Stimulated activated CD8-positive, alpha-beta memory T cell treated with anti-CD3 and anti-CD28 coated beads, Interleukin-2, amount 100 ng/mL, for 48 hours (primary cell): Measurements from ENCODE around the gene SDHAF1.

Experiments
- DNase-seq, 2 donors: peaks; one replicate each; pipeline ENCODE4 v3.0.0-alpha.2; 2020; ENCODE audit warnings: low read depth in 2 of 2

SDHAF1 gene

DNA sequence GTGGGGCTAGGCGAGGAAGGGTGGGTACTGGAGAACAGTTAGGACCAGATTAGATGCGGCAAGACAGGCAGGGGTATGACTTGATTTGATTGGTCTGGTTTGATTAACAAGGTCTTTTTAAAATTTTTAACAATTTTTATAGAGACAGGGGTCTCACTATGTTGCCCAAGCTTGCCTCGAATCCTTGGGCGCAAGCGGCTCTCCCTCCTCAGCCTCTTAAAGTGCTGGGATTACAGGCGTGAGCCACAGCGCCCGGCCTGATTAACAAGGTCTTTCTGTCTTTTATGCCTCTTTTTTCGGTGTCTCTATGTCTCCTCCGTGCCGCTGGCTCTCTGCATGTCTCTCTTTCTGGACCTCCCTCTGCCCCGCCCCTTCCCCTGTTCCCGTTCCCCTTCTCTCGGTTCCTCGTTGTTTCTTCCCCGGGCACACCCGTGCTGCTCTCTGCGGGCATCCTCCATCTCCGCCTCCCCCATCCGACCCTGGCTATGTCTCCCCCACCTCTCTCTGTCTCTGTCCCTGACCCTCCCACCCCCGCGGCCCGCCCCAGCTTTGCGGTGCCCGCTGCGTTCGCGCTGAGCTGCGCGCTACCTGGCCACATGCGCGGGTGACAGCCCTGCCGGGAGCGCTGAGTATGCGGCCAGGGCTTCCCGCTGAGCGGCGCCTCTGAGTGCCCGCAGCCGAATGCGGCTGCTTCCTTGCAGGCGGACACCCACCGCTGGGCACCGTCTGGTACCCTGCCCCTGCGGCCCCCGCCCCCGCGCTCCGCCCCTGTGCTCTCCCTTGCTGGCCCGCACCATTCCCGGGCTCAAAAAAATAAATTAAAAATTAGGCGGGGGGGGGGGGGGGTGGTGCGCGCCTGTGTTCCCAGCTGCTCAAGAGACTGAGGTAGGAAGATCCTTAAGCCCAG, 8.1 kb upstream of the SDHAF1 start:
- DNase-seq = peak in 1 of 2 donors; percentile 3

- no peak for DNase-seq
These were observed 7.5 kb upstream of the SDHAF1 start for GRCh38 chr19:35987571-35987896.

DNA sequence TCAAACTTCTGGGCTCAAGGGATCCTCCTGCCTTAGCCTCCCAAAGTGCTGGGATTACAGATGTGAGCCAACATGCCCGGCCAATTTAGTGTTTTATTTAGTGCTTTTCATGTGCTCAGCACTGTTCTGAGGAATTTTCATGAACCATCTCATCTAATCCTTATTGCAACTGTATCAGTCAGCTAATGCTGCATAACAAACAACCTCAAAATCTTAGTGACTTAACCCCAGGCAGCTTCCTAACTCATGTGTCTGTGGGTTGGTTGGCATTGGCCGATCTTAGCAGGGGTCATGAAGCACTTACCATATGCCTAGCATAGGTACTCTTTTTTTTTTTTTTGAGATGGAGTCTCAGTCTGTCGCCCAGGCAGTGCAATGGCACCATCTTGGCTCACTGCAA, 6.2 kb upstream of the SDHAF1 start:
- no peak for DNase-seq

DNA sequence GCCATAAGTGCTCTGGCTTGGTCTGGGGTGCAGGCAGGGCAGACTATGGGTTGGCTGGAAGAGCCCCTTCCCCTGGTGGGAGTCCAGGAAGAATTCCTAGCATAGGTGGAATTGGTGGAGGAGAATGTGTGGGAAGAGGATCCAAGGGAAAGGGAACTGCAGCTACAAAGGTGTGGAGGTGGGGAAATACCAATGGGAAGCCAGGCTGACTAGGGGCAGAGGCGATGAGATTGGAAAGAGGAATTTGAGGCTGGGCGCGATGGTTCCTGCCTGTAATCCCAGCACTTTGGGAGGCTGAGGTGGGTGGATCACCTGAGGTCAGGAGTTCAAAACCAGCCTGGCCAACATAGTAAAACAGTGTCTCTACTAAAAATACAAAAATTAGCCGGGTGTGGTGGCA, 4.8 kb upstream of the SDHAF1 start:
- DNase-seq = no peak

- no peak for DNase-seq
These were observed 3.9 kb upstream of the SDHAF1 start for GRCh38 chr19:35990771-35991730.

DNA sequence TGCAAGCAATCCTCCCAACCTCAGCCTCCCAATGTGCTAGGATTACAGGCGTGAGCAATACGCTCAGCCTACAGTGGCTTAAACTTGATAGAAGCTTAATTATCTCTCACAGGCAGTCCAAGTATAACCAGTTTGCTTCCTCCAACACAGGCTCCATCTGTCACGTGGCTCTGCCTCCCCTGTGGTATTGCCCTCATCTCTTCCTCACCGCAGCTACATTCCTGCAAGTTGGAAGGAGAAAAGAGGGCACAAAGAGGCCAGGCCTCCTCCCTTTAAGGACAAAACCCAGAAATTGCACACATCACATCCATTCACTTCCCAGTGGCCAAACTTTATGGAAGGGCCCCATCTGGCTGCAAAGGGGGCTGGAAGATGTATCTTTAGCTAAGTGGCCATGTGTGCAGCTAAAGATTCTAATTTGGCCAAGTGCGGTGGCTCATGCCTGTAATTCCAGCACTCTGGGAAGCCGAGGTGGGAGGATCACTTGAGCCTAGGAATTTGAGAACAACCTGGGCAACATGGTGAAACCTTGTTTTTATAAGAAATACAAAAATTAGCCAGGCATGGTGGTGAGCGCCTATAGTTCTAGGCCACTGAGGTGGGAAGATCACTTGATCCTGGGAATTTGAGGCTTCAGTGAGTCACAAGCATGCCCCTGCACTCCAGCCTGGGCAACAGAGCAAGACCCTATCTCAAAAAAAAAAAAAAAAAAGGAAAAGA, 3.1 kb upstream of the SDHAF1 start:
- no peak for DNase-seq

DNA sequence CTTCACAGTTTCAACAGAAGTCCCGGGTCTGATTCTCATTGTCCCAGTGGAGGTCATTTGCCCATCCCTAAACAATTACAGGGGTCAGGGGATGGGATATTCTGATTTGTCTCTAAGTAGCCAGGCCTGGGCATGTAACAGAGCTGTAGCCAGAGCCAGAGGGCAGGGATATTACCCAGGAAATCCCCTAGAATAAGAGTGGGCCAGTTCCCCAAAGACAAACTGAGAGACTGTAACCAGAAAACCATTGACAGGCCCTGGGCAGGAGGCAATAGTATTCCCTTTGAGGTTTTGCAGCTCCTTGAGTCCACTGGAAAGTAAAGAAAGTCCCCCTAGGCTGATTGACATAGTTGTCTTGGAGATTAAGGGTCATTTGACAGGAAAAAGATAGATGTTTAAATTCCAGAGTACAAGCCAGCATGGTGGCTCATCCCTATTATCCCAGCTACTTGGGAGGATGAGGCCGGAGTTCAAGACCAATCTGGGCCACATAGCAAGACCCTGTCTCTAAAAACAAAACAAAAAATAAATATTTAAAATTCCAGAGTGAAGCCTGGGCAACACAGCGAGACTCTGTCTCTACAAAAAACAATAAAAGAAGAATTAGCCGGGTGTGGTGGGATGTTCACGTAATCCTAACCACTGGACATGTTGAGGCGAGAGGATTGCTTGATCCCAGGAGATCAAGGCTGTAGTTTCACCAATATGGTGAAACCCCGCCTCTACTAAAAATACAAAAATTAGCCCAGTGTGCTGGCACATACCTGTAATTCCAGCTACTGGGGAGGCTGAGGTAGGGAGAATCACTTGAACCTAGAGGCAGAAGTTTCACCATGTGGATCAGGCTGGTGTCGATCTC, 1.9 kb upstream of the SDHAF1 start:
- DNase-seq = no peak

DNA sequence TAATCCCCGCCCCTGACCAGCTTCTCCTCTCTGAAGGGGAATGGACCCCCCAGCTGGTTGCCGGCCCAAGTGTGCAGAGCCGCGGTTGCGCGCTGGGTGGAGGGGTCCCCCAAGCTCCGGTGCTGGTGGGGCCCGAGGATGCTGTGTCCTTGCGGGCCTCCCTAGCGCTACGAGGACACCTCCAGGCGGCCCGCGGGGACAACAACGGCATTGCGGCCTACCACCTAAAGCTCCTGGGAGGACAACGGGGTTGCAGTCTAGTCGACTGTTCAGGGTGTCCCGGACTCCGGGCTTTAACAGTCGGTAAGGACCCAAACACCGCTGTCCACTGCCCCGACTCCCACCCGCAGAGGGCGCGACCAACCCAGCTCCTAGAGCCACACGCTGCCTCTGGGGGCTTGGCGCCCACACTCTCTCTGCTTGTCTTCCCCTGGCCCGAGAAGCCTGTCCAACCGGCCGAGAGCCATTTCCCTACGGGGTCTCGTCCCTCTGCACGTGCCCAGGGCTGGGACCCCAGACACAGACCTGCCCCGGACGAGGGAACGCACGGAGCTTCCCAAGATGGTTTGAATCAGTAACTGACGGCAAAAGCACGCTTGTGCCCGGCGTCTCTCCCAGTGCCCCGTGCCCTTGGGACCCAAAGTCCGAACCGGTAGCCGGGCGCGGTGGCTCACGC, 927 bp upstream of the SDHAF1 start:
- DNase-seq = no peak

GRCh38 chr19:35996777-35997176, 1.8 kb downstream of the SDHAF1 start:
- DNase-seq = no peak

- no peak for DNase-seq
These were observed 6.6 kb downstream of the SDHAF1 start for GRCh38 chr19:36001605-36002004.

DNA sequence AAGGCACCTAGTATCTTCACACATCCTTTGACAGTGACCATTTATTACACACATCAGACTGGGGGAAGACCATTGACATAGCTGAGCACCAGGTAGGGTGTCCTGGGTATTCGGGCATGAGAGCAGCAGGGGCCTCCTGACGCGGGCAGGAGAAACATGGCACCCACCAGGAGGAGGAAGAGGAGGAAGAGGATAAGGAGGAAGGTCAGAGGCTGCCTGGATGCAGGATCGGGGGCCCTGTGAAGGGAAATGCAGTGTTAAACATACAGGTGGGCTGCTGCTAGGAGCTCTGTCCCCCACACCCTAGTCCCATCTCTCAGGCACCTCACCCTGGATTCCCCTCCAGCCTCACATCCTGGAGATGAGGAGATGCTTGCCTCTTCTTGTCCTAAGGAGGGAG, 8.3 kb downstream of the SDHAF1 start:
- no peak for DNase-seq

GRCh38 chr19:36006955-36007354, 12.0 kb downstream of the SDHAF1 start:
- no peak for DNase-seq

GRCh38 chr19:36008336-36008978, 13.5 kb downstream of the SDHAF1 start, which contains the start of gene SYNE4:
Gene SYNE4, minus strand, starts transcription at chr19:36008813. Its CDS starts 132 bp downstream, at chr19:36008681.
- no peak for DNase-seq

- DNase-seq = peak; percentile 42
These were observed 14.2 kb downstream of the SDHAF1 start for GRCh38 chr19:36009220-36009619.

DNA sequence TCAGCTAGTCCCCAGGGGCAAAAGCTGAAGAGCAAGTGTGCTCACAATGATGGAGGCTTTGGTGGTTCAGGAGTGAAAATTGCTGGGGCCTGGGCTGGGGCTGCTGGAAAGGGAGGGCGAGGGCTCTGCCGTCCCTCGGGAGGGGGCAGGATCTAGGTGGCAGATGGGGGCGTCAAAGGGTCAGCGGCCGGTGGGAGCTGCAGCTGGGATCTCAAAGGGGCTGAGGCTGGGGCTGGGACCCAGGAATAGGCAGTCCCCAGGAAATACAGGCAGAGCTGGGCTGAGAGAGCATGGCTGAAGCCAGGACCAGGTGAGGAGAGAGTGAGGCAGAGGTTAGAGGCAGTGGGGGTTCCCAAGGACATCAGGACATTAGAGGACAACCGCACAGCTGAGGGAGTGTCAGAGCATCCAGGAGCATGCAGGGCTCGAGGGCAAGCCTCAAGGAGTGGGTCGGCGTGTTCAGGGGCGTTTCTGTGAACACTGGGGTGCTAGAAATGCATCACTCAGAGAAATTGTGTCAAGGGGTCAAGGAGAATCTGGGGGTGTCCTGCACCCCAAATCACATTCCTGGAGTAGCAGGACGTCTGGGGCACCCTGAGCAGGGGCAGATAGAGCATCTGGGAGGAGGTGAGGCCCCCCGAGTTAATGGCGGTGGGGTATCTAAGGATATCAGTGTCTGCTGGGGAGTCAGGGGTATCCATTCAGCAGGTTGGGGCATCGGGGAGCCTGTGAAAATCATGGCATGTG, 14.8 kb downstream of the SDHAF1 start:
- no peak for DNase-seq

DNA sequence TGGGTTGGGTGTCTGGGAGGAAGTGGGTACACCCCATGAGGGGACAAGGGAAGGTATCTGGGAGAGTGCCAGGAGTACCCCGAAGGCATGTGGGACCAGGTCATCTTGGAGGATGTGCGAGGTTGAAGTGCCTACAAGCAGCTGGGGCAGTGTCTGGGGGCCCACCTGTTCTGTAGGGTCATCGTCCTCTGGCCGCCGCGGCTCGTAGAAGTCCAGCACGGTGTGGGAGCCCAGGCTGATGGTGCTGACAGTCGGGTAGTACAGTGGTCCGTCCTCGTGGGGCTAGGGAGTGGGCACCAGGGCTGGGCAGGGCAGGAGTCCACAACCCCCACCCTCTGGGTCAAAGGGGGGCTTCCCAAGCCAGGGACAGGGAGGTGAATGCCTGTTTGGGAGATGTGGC, 15.4 kb downstream of the SDHAF1 start:
- no peak for DNase-seq

DNA sequence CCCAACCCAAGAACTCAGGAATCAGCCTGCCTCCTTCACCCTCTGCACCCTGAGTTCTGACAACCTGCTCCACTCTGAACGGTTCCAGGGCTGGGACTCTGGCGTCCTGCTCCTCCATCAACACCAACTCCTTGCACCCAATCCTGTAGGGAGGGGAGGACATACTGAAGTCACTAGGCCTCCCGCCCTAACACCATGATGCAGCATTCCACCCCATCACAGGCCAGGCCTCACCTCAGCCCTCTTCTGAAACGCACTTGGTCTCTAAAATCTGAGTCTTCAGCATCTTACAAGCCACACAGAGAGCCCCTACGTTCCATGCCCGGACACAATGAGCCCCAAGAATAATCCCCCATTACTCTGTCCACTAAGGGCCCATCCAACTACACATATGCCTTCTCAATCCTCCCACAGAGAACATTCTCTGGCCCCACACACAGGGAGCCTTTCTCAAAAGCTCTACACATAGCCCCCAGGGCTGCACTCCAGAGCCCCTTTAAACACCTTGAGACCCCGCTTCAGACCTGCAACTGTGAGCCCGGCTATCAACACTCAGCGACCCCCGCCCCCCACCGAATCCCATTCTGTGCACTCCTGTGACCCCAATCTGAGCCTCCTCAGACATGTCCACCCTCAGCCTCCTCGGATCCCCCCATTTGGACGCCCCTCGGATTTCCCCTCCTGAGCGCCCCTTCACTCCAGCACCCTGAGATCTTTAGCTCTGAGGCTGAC, 18.5 kb downstream of the SDHAF1 start:
- no peak for DNase-seq
